ENCODE data around the gene MRPS22. TPM values are rescaled to one million over a fixed set of nuclear protein-coding genes. Genes with fewer than 3 reads are reported as not detected.
A peak's percentile ranks its signal among the peaks of the same experiment; 100 is the strongest.

MRPS22 gene
- total and polyA plus RNA-seq, 2 of the 13 experiments (the other 11 are each of a cell fraction or from before 2014, with no cell fraction given): 52.7 to 113 TPM

GRCh38 chr3:139343895-139344856 lies at the start of gene MRPS22 (continued):
- TF ChIP-seq TOE1 (CRISPR knock-in tag; IDR thresholded peaks at IDR 0.05): no peak
- no peak for TF ChIP-seq ZNF660 (CRISPR knock-in tag; IDR thresholded peaks at IDR 0.05; ENCODE audit: borderline replicate concordance, low read depth)
- TF ChIP-seq IKZF5 (CRISPR knock-in tag; IDR thresholded peaks at IDR 0.05): peak; percentile 12
- TF ChIP-seq CC2D1A (CRISPR knock-in tag; IDR thresholded peaks at IDR 0.05): no peak
- TF ChIP-seq ZNF549 (CRISPR knock-in tag; IDR thresholded peaks at IDR 0.05): no peak
- peak; percentile 61; the same call in 1 of the 2 replicates for TF ChIP-seq ZNF264 (CRISPR knock-in tag; IDR thresholded peaks at IDR 0.05)
- no peak for TF ChIP-seq ZNF770 (CRISPR knock-in tag; IDR thresholded peaks at IDR 0.05)
- no peak for TF ChIP-seq ZNF430 (CRISPR knock-in tag; IDR thresholded peaks at IDR 0.05)
- TF ChIP-seq KDM3A (CRISPR knock-in tag; IDR thresholded peaks at IDR 0.05; ENCODE audit: low read depth): no peak
- no peak for TF ChIP-seq ZNF251 (CRISPR knock-in tag; IDR thresholded peaks at IDR 0.05)
- TF ChIP-seq HNF4G (IDR thresholded peaks at IDR 0.05; ENCODE audit: borderline replicate concordance, low read depth, low read length): no peak
- TF ChIP-seq HNF4G (CRISPR knock-in tag; IDR thresholded peaks at IDR 0.05; ENCODE audit: borderline replicate concordance, low read depth): no peak
- no peak for TF ChIP-seq HNRNPH1 (optimal IDR thresholded peaks at IDR 0.05; ENCODE audit: low read depth, low read length)
- no peak for TF ChIP-seq ZSCAN30 (CRISPR knock-in tag; IDR thresholded peaks at IDR 0.05)
- TF ChIP-seq REST (IDR thresholded peaks at IDR 0.05; ENCODE audit: borderline replicate concordance in 1 of 2, low read depth in 1 of 2, low read length in 2 of 2): no peak
- TF ChIP-seq KLF16 (CRISPR knock-in tag; IDR thresholded peaks at IDR 0.05): no peak
- no peak for TF ChIP-seq PTBP1 (IDR thresholded peaks at IDR 0.05; ENCODE audit: low read depth, low read length, poor library complexity, severe bottlenecking)
- no peak for TF ChIP-seq CEBPZ (IDR thresholded peaks at IDR 0.05; ENCODE audit: low read length)
- TF ChIP-seq ZNF564 (CRISPR knock-in tag; IDR thresholded peaks at IDR 0.05): no peak

All from HepG2 (cell line).